HG03342 (cell line): ENCODE measurements around the gene PTPRJ.
"Not testable (repeated sequence)": the region's sequence is repeated elsewhere in the genome, so short reads cannot be mapped to it uniquely, and the experiment has no call there.

Experiments
- ATAC-seq: cut with Tn5 transposase; IDR thresholded peaks from one replicate; pipeline ENCODE4 v1.9.1; 2021; ENCODE audit warnings: mild to moderate bottlenecking, moderate library complexity; ENCODE audit not compliant: unreplicated experiment

PTPRJ gene

DNA sequence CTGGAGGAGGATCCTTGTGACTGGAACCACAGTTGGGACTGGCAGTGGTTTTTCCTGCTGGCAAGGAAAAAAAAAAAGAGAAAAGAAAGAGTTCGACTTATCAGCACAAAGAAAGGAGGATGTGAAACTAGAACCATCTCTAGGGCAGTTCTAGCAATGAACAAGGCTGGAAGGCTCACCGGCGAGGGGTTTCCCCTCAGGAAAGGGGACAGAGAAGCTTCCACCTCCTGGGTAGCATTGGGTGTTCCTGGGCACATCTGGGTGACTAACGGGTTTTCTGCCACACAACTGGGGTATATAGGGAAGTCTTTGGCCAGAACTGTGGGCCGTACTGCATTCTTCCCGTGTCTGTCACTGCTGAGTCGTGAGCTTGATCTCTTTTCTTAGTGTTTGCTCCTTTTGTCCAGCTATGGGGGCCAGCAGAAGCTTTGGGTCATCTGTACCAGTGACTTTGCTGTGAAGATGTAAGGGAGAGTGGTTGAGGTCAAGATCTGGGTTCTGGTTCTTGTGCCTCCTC lies 126.9 kb downstream of the PTPRJ start:
- peak; percentile 82 for ATAC-seq

GRCh38 chr11:48108231-48109045 lies 128.1 kb downstream of the PTPRJ start:
- no peak for ATAC-seq

GRCh38 chr11:48109046-48109666 lies 128.8 kb downstream of the PTPRJ start:
- ATAC-seq = no peak

- ATAC-seq = no peak
Observed at GRCh38 chr11:48110509-48110766, 130.1 kb downstream of the PTPRJ start.

- ATAC-seq = no peak
Observed at GRCh38 chr11:48111891-48112290, 131.5 kb downstream of the PTPRJ start.

- ATAC-seq = no peak
Observed at GRCh38 chr11:48114740-48115139, 134.4 kb downstream of the PTPRJ start.

GRCh38 chr11:48116437-48117228 lies 136.3 kb downstream of the PTPRJ start:
- no peak for ATAC-seq

DNA sequence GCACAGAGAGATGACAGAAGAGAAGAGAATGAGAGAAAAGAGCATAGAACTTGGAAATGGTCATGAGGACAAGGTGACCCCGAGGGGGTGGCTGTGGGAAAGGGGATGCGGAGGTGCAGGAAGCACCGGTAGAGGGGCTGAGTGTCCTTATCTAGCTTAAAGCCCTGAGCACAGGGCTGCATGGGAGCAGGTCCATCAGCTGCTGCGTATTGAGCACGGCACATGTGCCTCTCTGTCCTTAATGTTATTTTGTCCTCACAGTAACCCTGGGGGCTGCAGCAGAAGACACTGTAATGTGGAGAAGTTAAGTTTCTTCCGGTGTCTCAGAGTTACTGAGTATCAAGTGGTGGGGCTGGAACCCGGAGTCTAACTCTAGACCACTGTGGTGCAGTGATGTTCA lies 141.9 kb downstream of the PTPRJ start:
- ATAC-seq = no peak

- no peak for ATAC-seq
Observed at GRCh38 chr11:48122656-48123055, 142.3 kb downstream of the PTPRJ start.

DNA sequence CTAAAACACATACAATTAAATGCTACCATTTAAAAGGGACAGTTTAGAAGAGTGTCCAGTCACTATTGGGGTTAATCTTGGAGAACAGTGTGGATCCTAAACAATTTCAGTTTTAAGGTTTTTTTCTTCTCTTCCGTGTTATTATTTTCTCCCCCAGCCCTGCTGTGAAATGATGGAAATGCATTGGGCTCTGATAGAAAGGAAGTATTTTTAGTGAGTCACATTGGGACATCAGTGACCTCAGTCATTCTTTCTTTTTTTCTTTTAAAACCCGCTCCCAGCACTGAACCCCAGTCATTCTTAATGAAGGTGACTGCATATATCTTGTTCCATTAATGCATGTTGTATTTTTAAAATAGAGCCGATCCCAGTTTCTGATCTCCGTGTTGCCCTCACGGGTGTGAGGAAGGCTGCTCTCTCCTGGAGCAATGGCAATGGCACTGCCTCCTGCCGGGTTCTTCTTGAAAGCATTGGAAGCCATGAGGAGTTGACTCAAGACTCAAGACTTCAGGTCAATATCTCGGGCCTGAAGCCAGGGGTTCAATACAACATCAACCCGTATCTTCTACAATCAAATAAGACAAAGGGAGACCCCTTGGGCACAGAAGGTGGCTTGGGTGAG lies 143.0 kb downstream of the PTPRJ start:
- no peak for ATAC-seq

DNA sequence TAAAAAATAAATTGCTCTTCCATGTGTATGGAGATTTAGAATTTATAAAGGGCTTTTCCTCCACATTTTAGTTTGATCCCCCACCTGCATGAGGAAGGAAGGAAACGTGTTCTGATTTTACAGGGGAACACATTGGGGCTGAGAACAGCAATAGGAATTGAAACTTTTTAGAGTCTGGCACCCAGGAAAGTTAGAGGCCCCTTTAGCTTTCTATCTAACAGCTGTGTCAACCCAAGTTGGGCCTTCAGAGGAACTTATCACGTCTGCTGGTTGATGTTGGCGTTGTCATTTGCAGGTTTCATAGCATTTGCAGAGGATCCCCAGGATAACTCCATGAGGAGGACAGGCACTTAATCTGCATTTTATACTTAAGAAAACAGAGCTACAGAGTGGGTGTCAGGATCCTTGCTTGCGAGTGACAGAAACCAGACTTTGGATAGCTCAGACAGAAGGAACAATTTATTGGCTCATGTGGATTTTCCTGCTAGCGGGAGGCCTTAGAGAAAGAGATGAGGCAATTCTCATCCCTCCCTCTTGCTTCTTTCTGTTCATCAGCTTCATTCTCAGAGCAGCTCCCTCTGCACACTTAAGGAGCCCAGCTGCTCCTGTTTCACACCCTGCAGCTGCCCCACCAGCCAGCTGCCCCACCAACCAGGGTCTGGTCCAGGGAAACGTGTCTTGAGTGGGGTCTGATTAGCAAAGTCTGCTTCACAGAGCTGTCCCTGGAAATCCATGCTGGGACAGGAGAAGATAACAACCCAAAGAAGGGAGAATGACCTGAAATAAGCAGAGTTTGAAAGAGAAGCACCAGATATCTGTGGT lies 143.8 kb downstream of the PTPRJ start:
- no peak for ATAC-seq

- no peak for ATAC-seq
Observed at GRCh38 chr11:48124880-48125279, 144.5 kb downstream of the PTPRJ start.

DNA sequence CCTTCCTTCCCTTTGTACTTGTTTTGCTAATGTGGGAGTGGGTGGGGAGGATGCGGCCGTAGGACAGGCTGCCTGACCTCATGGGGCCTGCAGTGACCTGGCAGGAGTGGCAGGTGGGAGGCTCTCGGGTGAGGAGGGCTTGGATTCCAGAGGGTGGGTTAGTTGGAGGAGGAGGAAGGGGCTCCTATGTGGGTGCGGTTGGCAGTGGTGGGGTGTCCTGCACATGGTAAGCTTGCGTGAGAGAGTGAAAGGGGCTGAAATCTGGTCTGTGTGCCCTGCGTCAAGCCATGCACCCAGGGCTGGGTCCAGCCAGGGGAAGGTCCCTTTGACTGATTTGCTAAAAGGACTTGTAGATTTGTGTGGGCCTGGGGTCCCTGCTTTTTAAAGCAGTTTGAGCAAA lies 145.5 kb downstream of the PTPRJ start:
- no peak for ATAC-seq

DNA sequence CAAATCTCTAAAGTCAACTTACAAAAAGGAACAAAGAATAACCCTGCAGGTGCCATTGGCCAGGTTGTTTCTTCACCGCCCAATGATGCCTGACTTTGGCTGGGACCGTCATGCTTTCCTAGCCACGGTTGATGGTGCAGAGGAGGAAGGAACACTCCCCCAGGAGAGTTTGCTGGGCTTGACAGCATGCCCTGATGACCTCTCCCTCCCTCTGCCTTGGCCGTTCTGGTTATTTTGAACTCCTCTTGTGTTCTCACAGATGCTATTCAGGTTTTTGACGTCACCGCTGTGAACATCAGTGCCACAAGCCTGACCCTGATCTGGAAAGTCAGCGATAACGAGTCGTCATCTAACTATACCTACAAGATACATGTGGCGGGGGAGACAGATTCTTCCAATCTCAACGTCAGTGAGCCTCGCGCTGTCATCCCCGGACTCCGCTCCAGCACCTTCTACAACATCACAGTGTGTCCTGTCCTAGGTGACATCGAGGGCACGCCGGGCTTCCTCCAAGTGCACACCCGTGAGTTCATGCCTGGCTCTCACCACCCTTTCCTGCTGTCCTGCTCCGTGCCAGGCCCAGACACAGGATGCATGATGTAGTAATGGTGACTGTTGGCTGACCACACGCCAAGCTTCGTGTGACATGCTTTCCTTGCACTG lies 147.3 kb downstream of the PTPRJ start:
- no peak for ATAC-seq

- no peak for ATAC-seq
Observed at GRCh38 chr11:48129697-48130395, 149.5 kb downstream of the PTPRJ start.

DNA sequence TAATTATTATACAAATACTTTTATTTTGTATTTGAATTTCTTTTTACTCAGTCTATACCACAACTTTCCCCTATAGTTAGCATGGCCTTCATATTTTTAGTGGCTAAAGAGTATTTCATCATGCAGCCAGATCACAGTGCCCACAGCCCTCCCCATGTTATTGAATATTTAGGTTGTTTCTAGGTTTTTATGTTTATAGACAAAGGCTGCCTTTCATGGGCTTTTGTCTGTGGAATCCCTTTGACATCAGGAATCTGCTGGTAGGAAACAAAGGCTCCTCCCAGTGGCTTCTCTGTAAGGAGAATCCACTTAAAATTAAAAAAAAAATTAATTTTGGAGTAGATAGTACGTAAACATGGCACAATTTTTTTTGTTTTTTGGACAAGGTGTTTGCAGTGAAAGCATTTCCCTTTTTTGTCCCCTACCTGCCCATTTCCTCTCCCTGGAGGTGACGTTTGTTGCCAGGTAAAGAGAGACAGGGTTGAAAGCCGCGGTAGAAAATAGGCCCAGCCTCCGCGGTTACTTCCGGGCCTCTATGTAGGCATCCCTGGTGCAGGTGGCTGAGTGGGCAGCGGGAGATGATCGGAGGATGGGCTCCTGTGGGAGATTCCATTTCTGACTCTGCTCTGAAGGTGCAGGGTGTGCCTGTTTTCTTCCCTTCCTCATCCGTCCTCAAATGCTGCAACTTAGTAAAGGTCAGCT lies 154.0 kb downstream of the PTPRJ start:
- no peak for ATAC-seq

- no peak for ATAC-seq
Observed at GRCh38 chr11:48138222-48138621, 157.9 kb downstream of the PTPRJ start.

GRCh38 chr11:48139896-48140295 lies 159.5 kb downstream of the PTPRJ start:
- not testable (repeated sequence) for ATAC-seq
